ENCODE data around the gene TIPRL.
"Not testable (repeated sequence)": the region's sequence is repeated elsewhere in the genome, so short reads cannot be mapped to it uniquely, and the experiment has no call there.

TIPRL gene

GRCh38 chr1:168206111-168206510 is 27.3 kb downstream of the TIPRL start:
- Mint-ChIP-seq H3K4me1 (no peaks in the 10 kb centered on the region), H3K27me3 (ENCODE audit: low read depth) (no peaks in the 10 kb centered on the region), H3K36me3 (ENCODE audit: low read depth) (peaks cover 46% of the 10 kb centered on the region), H3K4me3 (no peak overlapping the region), H3K27ac (no peak overlapping the region), H3K9me3 (peaks cover 34% of the 10 kb centered on the region)
- no peak for TF ChIP-seq CTCF (IDR thresholded peaks at IDR 0.05; ENCODE audit: unreplicated experiment in 3 of 3)

DNA sequence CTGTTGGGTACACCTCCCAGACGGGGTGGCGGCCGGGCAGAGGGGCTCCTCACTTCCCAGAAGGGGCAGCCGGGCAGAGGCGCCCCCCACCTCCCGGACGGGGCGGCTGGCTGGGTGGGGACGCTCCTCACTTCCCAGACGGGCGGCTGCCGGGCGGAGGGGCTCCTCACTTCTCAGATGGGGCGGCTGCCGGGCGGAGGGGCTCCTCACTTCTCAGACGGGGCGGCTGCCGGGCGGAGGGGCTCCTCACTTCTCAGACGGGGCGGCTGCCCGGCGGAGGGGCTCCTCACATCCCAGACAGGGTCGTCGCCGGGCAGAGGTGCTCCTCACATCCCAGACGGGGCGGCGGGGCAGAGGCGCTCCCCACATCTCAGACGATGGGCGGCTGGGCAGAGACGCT is 28.9 kb downstream of the TIPRL start:
- not testable (repeated sequence) for H3K4me3 Mint-ChIP-seq; H3K4me1 Mint-ChIP-seq; H3K27me3 Mint-ChIP-seq (ENCODE audit: low read depth); H3K27ac Mint-ChIP-seq
- peaks cover 34% of the 10 kb centered on the region for H3K36me3 Mint-ChIP-seq (ENCODE audit: low read depth)
- peaks cover 43% of the 10 kb centered on the region for H3K9me3 Mint-ChIP-seq

DNA sequence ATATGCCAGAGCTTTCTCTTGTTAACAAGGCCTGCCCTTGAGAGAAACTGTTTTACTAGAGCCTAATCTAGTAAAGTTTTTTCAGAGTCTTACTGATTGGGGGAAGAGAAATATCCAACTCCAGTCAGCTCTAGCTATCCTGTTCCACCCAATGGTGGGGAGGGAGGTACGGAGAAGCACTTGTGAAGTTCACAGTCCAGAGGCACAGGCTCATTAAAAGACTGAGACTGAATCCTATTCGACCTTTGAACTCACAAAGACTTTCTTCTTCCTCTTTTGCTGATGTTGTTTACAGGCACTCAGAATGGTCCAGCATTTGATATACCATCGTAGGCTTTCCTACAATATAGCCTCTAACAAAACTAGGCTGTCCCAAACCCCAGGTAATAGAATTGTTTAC is 31.6 kb downstream of the TIPRL start:
- no peak overlapping the region for H3K27ac Mint-ChIP-seq
- H3K27me3 Mint-ChIP-seq (ENCODE audit: low read depth) = no peaks in the 10 kb centered on the region
- no peak overlapping the region for H3K4me3 Mint-ChIP-seq
- TF ChIP-seq CTCF (IDR thresholded peaks at IDR 0.05; ENCODE audit: unreplicated experiment in 3 of 3) = no peak
- H3K36me3 Mint-ChIP-seq (ENCODE audit: low read depth) = peaks cover 11% of the 10 kb centered on the region
- no peaks in the 10 kb centered on the region for H3K4me1 Mint-ChIP-seq
- H3K9me3 Mint-ChIP-seq = peaks cover 40% of the 10 kb centered on the region

- Mint-ChIP-seq H3K4me1 (no peaks in the 10 kb centered on the region), H3K4me3 (no peak overlapping the region), H3K27me3 (ENCODE audit: low read depth) (no peaks in the 10 kb centered on the region), H3K27ac (no peak overlapping the region), H3K36me3 (ENCODE audit: low read depth) (peaks cover 4% of the 10 kb centered on the region), H3K9me3 (peaks cover 29% of the 10 kb centered on the region)
- TF ChIP-seq CTCF (IDR thresholded peaks at IDR 0.05; ENCODE audit: unreplicated experiment in 3 of 3) = no peak
Measured at GRCh38 chr1:168213349-168213748, 34.6 kb downstream of the TIPRL start.

DNA sequence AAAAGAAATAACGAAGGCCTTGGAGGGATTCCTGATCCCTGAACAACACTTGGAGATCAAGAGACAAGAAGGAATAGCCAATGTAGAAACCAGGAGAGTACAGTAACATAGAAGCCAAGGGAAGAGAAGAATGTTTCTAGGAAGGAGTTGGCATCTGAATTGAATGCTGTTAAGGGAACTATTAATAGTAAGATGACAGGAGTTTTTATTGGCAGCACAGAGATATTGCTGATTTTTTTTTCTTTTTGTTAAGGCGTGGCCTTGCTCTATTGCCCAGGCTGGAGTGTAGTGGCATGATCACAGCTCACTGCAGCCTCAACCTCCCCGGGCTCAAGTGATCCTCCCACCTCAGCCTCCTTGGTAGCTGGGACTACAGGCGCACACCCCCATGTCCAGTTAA is 37.4 kb downstream of the TIPRL start:
- no peak for TF ChIP-seq CTCF (IDR thresholded peaks at IDR 0.05; ENCODE audit: unreplicated experiment in 3 of 3)
- H3K9me3 Mint-ChIP-seq = peaks cover 15% of the 10 kb centered on the region
- H3K27ac Mint-ChIP-seq = no peak overlapping the region
- H3K4me3 Mint-ChIP-seq = no peak overlapping the region
- peaks cover 3% of the 10 kb centered on the region for H3K27me3 Mint-ChIP-seq (ENCODE audit: low read depth)
- no peaks in the 10 kb centered on the region for H3K4me1 Mint-ChIP-seq
- H3K36me3 Mint-ChIP-seq (ENCODE audit: low read depth) = no peaks in the 10 kb centered on the region

GRCh38 chr1:168217664-168218063 is 38.9 kb downstream of the TIPRL start:
- Mint-ChIP-seq H3K4me1 (no peaks in the 10 kb centered on the region), H3K4me3 (no peak overlapping the region), H3K36me3 (ENCODE audit: low read depth) (no peaks in the 10 kb centered on the region), H3K9me3 (peaks cover 7% of the 10 kb centered on the region), H3K27ac (no peak overlapping the region), H3K27me3 (ENCODE audit: low read depth) (peaks cover 4% of the 10 kb centered on the region)
- TF ChIP-seq CTCF (IDR thresholded peaks at IDR 0.05; ENCODE audit: unreplicated experiment in 3 of 3) = no peak

Data from nephron (organoid).